Stimulated activated CD8-positive, alpha-beta memory T cell treated with anti-CD3 and anti-CD28 coated beads, Interleukin-15, amount 100 ng/mL, for 48 hours (primary cell): ENCODE results near the gene THSD1.
A peak's percentile ranks its signal among the peaks of the same experiment; 100 is the strongest.
"Not testable (repeated sequence)": the region's sequence is repeated elsewhere in the genome, so short reads cannot be mapped to it uniquely, and the experiment has no call there.

Source experiments
- DNase-seq, 2 donors: peaks; one replicate each; pipeline ENCODE4 v3.0.0-alpha.2; 2020; ENCODE audit warnings: low read depth in 2 of 2

Gene THSD1

GRCh38 chr13:52359534-52359933, 46.4 kb downstream of the THSD1 start:
- DNase-seq = no peak

DNA sequence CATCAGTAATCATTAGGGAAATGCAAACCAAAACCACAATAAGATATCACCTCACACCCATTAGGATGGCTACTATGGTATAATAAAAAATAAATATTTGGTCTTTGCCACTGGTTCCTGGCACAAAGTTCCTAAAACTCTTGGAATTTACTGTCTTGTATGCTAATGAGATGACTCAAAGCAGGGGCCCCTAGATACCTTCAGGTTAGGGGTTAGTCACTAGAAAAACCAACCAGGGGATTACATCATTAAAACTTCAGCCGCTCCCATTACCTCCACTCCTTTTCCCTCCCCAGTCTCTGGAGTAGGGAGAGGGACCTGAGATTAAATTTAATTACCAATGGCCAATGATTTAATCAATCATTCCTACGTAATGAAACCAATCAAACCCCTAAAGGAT, 49.6 kb downstream of the THSD1 start:
- DNase-seq = no peak

- DNase-seq = no peak
Observed at GRCh38 chr13:52353193-52353592, 52.8 kb downstream of the THSD1 start.

GRCh38 chr13:52348983-52349780, 56.8 kb downstream of the THSD1 start:
- peak in 1 of 2 donors; percentile 2 for DNase-seq

- DNase-seq = no peak
Observed at GRCh38 chr13:52348071-52348470, 57.9 kb downstream of the THSD1 start.

DNA sequence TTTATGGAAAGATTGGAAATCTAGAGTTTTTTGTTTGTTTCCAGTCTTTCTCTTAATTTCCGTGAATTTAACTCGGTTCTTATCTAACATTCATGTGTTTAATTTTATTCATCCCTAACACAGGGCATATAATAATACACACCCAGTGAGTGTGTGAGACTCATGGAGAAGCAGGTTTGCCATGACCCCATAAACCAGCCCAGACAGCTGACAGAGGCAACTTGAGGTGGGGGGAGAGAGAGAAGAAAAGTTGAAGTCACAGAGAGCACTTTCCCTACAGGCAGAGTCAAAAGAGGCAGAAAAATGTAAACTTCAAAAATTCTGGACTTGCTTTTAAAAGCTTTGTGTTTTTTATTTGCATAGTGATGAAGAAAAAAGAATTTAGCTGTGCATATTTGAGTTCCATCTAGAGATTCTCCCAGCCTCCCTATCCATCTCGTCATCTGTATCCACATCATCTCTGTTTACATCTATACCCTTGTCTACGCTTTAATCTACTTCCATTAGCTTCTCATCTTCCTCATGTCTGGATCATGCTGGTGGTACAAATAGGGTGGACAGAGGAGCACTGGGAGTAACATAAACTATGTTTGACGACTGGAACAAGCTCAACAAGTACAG, 60.2 kb downstream of the THSD1 start:
- DNase-seq = no peak

GRCh38 chr13:52345048-52345447, 60.9 kb downstream of the THSD1 start:
- DNase-seq = no peak

DNA sequence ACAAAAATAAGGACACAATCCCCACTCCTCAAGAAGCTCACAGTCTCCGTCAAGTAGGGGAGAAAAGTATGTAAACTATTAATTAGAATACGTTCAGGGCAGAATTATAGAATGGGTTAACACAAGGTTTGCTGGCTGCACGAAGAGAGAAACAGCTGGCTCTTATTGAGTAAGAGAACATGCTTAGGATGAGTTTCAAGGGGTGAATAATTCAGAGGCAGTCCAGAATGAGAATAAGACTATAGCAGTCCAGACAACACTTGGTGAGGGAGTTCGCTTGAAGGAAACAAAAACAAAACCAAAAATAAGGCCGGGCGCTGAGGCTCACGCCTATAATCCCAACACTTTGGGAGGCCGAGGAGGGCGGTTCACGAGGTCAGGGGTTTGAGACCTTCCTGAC, 61.9 kb downstream of the THSD1 start:
- no peak for DNase-seq

DNA sequence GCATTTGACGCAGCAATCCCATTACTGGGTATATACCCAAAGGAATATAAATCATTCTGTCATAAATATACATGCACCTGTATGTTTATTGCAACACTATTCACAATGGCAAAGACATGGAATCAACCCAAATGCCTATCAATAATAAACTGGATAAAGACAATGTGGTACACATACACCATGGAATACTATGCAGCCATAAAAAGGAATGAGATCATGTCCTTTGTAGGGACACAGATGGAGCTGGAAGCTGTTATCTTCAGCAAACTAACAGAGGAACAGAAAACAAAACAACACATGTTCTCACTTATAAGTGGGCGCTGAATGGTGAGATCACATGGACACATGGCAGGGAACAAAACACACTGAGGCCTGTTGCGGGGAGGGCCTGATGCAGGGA, 63.8 kb downstream of the THSD1 start:
- not testable (repeated sequence) for DNase-seq

DNA sequence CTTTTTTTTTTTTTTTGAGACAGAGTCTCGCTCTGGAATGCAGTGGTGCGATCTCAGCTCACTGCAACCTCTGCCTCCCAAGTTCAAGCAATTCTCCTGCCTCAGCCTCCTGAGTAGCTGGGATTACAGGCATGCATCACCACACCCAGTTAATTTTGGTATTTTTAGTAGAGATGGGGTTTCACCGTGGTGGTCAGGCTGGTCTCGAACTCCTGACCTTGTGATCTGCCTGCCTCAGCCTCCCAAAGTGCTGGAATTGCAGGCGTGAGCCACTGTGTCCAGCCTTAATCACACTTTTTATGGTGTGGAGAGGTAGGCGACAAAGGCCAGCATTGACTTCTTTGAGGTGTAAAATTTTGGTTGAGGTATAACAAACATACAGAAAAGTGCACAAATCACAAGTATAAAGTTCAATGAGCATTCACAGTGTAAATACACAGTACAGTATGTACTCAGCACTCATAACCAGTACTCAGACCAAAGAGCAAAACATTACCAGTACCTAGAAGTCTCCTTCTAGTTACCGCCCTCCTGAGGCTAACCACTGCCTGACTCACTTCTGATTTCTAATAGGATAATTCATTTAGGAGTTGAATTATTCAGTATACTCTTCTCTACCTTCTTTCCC, 68.0 kb downstream of the THSD1 start:
- DNase-seq = not testable (repeated sequence)

DNA sequence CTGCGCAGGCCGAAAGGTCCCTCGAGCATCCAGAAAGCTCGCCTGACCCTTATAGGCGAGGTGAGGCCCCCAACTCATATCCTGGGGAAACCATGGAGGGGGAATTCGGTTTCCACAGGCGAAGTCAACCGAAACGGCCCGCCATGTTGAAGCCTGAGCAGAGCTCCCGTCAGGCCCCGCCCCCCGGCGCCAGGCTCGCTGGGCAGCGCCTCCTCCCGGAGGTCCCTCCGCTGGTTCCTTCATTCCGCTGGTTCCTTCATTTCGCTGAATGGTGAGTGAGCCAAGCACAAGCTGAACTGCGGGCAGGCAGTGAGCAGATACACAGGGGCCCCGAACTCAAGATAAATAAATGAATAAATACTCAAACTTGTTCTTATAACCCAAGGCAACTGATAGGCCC, 71.9 kb downstream of the THSD1 start:
- DNase-seq = not testable (repeated sequence)

DNA sequence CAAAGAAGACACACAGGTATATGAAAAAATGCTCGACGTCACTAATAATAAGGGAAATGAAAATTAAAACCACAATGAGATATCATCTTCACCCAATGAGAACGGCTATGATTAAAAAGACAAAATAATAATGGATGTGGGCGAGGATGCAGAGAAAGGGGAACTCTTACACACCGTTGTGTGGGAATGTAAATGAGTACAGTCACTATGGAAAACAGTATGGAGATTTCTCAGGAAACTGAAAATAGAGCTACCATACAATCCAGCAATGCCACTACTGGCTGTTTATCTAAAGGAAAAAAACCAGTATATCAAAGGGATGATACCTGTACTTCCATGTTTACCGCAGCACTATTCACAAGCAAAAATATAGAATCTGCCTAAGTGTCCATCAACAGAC, 74.1 kb downstream of the THSD1 start:
- DNase-seq = not testable (repeated sequence)
